ENCODE results near the gene TUBGCP2. TPM values are rescaled to one million over a fixed set of nuclear protein-coding genes. Genes with fewer than 3 reads are reported as not detected.

Gene TUBGCP2
- total and polyA plus RNA-seq, 9 of the 15 experiments (the other 6 are each of a cell fraction or from before 2014, with no cell fraction given): 4.3 to 56.6 (median 28.4) TPM

DNA sequence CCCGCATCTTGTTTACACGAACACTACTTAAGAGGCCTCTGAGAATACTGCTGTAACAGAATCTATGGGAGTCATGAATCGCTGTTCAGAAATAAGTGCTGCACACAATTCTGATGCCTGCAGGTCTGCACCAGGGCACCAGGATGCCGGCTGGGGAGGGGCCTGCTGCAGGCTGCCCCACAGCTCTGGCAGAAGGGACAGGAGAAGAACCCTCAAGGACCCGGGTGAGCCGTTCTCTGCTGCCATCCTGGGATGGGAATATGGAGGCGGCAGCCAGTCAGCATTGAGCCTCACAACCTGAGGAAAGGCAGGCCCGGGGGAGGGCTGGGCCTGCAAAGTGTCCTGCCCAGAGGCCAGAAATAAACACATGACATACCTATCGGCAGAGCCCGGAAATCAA lies 11.2 kb downstream of the TUBGCP2 start (continued):
- TF ChIP-seq, protein P1, sequence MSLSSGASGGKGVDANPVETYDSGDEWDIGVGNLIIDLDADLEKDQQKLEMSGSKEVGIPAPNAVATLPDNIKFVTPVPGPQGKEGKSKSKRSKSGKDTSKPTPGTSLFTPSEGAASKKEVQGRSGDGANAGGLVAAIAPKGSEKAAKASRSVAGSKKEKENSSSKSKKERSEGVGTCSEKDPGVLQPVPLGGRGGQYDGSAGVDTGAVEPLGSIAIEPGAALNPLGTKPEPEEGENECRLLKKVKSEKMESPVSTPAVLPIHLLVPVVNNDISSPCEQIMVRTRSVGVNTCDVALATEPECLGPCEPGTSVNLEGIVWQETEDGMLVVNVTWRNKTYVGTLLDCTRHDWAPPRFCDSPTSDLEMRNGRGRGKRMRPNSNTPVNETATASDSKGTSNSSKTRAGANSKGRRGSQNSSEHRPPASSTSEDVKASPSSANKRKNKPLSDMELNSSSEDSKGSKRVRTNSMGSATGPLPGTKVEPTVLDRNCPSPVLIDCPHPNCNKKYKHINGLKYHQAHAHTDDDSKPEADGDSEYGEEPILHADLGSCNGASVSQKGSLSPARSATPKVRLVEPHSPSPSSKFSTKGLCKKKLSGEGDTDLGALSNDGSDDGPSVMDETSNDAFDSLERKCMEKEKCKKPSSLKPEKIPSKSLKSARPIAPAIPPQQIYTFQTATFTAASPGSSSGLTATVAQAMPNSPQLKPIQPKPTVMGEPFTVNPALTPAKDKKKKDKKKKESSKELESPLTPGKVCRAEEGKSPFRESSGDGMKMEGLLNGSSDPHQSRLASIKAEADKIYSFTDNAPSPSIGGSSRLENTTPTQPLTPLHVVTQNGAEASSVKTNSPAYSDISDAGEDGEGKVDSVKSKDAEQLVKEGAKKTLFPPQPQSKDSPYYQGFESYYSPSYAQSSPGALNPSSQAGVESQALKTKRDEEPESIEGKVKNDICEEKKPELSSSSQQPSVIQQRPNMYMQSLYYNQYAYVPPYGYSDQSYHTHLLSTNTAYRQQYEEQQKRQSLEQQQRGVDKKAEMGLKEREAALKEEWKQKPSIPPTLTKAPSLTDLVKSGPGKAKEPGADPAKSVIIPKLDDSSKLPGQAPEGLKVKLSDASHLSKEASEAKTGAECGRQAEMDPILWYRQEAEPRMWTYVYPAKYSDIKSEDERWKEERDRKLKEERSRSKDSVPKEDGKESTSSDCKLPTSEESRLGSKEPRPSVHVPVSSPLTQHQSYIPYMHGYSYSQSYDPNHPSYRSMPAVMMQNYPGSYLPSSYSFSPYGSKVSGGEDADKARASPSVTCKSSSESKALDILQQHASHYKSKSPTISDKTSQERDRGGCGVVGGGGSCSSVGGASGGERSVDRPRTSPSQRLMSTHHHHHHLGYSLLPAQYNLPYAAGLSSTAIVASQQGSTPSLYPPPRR (CRISPR knock-in tag; IDR thresholded peaks at IDR 0.05; ENCODE audit: borderline replicate concordance): no peak
- TF ChIP-seq, protein P2, sequence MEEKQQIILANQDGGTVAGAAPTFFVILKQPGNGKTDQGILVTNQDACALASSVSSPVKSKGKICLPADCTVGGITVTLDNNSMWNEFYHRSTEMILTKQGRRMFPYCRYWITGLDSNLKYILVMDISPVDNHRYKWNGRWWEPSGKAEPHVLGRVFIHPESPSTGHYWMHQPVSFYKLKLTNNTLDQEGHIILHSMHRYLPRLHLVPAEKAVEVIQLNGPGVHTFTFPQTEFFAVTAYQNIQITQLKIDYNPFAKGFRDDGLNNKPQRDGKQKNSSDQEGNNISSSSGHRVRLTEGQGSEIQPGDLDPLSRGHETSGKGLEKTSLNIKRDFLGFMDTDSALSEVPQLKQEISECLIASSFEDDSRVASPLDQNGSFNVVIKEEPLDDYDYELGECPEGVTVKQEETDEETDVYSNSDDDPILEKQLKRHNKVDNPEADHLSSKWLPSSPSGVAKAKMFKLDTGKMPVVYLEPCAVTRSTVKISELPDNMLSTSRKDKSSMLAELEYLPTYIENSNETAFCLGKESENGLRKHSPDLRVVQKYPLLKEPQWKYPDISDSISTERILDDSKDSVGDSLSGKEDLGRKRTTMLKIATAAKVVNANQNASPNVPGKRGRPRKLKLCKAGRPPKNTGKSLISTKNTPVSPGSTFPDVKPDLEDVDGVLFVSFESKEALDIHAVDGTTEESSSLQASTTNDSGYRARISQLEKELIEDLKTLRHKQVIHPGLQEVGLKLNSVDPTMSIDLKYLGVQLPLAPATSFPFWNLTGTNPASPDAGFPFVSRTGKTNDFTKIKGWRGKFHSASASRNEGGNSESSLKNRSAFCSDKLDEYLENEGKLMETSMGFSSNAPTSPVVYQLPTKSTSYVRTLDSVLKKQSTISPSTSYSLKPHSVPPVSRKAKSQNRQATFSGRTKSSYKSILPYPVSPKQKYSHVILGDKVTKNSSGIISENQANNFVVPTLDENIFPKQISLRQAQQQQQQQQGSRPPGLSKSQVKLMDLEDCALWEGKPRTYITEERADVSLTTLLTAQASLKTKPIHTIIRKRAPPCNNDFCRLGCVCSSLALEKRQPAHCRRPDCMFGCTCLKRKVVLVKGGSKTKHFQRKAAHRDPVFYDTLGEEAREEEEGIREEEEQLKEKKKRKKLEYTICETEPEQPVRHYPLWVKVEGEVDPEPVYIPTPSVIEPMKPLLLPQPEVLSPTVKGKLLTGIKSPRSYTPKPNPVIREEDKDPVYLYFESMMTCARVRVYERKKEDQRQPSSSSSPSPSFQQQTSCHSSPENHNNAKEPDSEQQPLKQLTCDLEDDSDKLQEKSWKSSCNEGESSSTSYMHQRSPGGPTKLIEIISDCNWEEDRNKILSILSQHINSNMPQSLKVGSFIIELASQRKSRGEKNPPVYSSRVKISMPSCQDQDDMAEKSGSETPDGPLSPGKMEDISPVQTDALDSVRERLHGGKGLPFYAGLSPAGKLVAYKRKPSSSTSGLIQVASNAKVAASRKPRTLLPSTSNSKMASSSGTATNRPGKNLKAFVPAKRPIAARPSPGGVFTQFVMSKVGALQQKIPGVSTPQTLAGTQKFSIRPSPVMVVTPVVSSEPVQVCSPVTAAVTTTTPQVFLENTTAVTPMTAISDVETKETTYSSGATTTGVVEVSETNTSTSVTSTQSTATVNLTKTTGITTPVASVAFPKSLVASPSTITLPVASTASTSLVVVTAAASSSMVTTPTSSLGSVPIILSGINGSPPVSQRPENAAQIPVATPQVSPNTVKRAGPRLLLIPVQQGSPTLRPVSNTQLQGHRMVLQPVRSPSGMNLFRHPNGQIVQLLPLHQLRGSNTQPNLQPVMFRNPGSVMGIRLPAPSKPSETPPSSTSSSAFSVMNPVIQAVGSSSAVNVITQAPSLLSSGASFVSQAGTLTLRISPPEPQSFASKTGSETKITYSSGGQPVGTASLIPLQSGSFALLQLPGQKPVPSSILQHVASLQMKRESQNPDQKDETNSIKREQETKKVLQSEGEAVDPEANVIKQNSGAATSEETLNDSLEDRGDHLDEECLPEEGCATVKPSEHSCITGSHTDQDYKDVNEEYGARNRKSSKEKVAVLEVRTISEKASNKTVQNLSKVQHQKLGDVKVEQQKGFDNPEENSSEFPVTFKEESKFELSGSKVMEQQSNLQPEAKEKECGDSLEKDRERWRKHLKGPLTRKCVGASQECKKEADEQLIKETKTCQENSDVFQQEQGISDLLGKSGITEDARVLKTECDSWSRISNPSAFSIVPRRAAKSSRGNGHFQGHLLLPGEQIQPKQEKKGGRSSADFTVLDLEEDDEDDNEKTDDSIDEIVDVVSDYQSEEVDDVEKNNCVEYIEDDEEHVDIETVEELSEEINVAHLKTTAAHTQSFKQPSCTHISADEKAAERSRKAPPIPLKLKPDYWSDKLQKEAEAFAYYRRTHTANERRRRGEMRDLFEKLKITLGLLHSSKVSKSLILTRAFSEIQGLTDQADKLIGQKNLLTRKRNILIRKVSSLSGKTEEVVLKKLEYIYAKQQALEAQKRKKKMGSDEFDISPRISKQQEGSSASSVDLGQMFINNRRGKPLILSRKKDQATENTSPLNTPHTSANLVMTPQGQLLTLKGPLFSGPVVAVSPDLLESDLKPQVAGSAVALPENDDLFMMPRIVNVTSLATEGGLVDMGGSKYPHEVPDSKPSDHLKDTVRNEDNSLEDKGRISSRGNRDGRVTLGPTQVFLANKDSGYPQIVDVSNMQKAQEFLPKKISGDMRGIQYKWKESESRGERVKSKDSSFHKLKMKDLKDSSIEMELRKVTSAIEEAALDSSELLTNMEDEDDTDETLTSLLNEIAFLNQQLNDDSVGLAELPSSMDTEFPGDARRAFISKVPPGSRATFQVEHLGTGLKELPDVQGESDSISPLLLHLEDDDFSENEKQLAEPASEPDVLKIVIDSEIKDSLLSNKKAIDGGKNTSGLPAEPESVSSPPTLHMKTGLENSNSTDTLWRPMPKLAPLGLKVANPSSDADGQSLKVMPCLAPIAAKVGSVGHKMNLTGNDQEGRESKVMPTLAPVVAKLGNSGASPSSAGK (IDR thresholded peaks at IDR 0.05): no peak
- TF ChIP-seq ZNF408 (CRISPR knock-in tag; IDR thresholded peaks at IDR 0.05; ENCODE audit: low read depth) (no peak), MTF1 (CRISPR knock-in tag; IDR thresholded peaks at IDR 0.05; ENCODE audit: borderline replicate concordance) (no peak), EHMT2 (IDR thresholded peaks at IDR 0.05) (no peak)
